Sigmoid colon (tissue), 4 donors: ENCODE results near the gene DENND5A.

Experiments
- POLR2A ChIP-seq, 2 donors: fragments of 450-650 bp; IDR thresholded peaks; one replicate each; pipeline ENCODE4 v1.6.1; 2016; ENCODE audit warnings: antibody characterized with exemption in 2 of 2, mild to moderate bottlenecking in 2 of 2, moderate library complexity in 2 of 2
- POLR2AphosphoS5 ChIP-seq, 4 donors: sonication (generic); formaldehyde crosslinking; IDR thresholded peaks; one replicate each; pipeline ENCODE4 v1.6.1; 2017; ENCODE audit warnings: antibody characterized with exemption in 4 of 4

DNA sequence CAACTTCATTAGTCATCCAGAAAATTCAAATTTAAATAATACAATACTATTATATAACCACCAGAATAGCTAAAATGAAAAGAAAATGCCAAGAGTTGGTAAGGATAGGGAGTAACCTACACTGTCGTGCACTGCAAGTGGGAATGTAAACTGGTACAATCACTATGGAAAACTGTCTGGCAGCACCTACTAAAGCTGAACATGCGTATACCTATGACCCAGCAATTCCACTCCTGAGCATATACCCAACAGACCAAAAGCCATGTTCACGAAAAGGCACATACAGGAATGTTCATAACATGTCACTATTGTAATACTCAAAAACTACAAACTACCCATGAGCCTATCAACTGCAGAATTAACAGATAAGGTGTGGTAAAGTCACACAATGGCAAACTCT is 32.7 kb downstream of the DENND5A start:
- TF ChIP-seq POLR2A (IDR thresholded peaks at IDR 0.05) (no peak), POLR2AphosphoS5 (IDR thresholded peaks at IDR 0.05) (no peak)
